NCI-H345 treated with DMSO at 0.1 percent for 48 hours (cell line): ENCODE results near the gene ANAPC15.

Experiments
- DNase-seq: peaks from one replicate; lab custom pipeline; 2025; ENCODE audit not compliant: unreplicated experiment; lab: John Stamatoyannopoulos, UW

Gene ANAPC15

GRCh38 chr11:72125956-72126355 is 13.5 kb upstream of the ANAPC15 start:
- no peak for DNase-seq

- DNase-seq, result no peak
Observed at GRCh38 chr11:72124046-72124445, 11.6 kb upstream of the ANAPC15 start.

- DNase-seq, result no peak
Observed at GRCh38 chr11:72123117-72123653, 10.7 kb upstream of the ANAPC15 start.

GRCh38 chr11:72122607-72123006 is 10.1 kb upstream of the ANAPC15 start:
- no peak for DNase-seq

- DNase-seq, result no peak
Observed at GRCh38 chr11:72120930-72121329, 8.4 kb upstream of the ANAPC15 start.

- no peak for DNase-seq
Observed at GRCh38 chr11:72119198-72119597, 6.7 kb upstream of the ANAPC15 start.

- no peak for DNase-seq
Observed at GRCh38 chr11:72116019-72116755, 3.7 kb upstream of the ANAPC15 start.

- DNase-seq, result no peak
Observed at GRCh38 chr11:72114570-72114969, 2.1 kb upstream of the ANAPC15 start.

- DNase-seq, result no peak
Observed at GRCh38 chr11:72112978-72113808, 698 bp upstream of the ANAPC15 start.

GRCh38 chr11:72111300-72112142 is 974 bp downstream of the ANAPC15 start:
- no peak for DNase-seq

- DNase-seq, result no peak
Observed at GRCh38 chr11:72105888-72106287, 6.6 kb downstream of the ANAPC15 start, which contains the start of gene TOMT. TOMT (plus strand) TSS chr11:72105924; CDS start chr11:72105952, 28 bp downstream.

- DNase-seq, result no peak
Observed at GRCh38 chr11:72103754-72104167, 8.7 kb downstream of the ANAPC15 start.

GRCh38 chr11:72102946-72103753 is 9.3 kb downstream of the ANAPC15 start, which contains the start of gene LAMTOR1:
LAMTOR1 (minus strand) TSS chr11:72103297; CDS start chr11:72103224, 73 bp downstream.
- DNase-seq, result peak; percentile 98

GRCh38 chr11:72102631-72102945 is 9.9 kb downstream of the ANAPC15 start:
- DNase-seq, result no peak

- no peak for DNase-seq
Observed at GRCh38 chr11:72102162-72102561, 10.3 kb downstream of the ANAPC15 start.

GRCh38 chr11:72100462-72100861 is 12.0 kb downstream of the ANAPC15 start:
- no peak for DNase-seq

GRCh38 chr11:72100009-72100408 is 12.5 kb downstream of the ANAPC15 start:
- no peak for DNase-seq

- no peak for DNase-seq
Observed at GRCh38 chr11:72098741-72099140, 13.8 kb downstream of the ANAPC15 start.

- DNase-seq, result peak; percentile 47
Observed at GRCh38 chr11:72091292-72091691, 21.2 kb downstream of the ANAPC15 start.
